Measurements from ENCODE around the gene MMRN2.
A peak's percentile ranks its signal among the peaks of the same experiment; 100 is the strongest.

Gene MMRN2

DNA sequence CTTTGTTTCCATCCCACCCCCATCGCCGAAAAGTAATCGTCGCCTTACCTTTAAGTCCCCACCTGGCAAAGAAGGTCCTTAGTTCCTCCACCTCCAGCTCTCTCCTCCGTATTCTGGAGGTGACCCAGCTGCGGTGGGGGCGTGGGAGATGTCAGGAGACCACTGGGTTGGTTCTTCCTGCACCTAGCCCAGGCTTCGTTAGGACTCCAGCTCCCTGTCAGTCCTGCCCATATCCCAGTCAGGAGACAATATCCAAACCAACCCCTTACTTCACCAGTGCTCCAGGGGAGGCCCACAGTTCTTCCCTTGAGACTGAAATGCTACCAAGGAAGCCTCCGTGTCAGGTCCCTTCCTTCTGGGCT is 11.6 kb upstream of the MMRN2 start:
- no peak for DNase-seq

DNA sequence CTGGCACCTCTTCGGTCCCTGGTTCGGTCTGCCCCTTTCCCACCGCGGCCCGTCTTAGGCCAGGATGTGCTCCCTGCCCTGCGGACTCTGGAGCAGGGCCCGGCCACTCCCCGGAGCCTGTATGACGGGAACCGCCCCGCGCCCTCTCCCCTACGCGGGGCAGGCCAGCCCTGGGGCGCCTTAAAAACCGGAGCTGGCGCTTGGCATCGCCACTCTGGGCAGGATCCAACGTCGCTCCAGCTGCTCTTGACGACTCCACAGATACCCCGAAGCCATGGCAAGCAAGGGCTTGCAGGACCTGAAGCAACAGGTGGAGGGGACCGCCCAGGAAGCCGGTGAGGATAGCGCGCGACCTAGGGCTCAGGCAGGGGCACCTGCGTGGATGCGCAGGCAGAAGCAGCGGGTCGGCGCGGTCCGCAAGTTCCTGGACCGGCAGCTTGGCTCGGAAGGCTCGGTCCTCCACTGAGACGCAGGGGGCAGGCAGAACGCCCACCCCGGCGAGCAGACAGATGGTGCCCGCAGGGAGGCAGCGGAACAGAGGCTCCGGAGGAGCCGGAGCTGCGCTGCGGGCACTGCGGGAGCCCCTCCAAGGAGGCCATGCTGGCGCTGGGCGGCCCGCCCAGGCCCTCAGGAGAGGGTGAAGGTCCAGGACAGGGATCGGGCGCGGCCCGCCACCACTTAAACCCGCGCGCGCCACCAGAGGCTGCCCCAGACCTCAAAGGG is 11.0 kb upstream of the MMRN2 start, which contains the start of gene ADIRF:
Gene ADIRF, plus strand, starts transcription at position 212 of the 723 bp plus-strand sequence. Its CDS starts 63 bp downstream, at position 275.
- DNase-seq: no peak

DNA sequence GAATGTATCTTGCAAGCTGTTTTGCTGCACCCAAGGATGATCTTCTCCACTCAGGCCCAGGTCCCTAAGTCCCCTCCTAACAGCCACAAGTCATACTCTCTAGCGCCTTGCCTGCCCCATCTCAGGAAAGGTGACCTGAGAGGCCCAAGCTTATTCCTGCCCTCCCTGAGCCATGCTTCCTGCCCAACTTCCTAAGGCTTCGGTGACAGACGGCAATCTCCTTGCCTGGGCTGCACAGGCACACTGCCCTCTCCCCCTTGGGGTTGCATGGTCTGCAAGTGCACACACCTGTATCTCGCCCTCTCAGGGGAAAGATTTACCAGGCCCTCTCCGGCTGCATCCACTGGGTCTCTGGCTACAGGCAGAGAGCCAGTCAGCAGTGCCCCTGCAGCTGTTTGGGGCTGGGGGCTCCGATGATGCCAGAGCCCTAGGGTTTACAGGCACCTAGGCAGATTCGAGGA is 10.1 kb upstream of the MMRN2 start:
- no peak for DNase-seq

DNA sequence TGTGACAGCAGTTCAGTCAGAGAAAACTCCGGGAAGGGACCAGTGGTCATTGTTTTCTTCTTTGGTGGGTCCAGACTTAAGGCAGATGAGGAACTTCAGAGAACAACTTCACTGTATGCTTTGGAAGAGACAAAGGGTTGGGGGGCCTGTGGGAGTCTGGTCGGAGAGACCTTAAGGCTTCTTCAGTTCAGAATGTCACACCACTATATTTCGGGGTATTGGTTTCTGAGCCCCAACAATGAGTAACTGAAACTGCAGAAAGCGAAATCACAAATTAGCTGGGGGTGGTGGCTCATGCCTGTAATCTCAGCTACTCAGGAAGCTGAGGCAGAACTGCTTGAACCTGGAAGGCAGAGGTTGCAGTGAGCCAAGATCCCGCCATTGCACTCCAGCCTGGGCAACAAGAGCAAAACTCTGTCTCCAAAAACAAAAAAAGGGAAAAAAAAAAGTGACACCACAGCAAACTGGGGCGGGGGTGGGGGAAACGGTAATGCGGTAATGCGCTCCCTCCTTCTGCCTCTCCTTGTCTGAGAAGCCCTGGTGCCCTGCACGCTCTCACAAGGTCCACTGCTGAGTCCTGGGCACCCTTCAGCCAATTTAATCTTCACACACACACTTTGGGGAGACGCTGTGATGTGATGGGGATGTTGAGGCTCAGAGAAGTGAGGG is 8.7 kb upstream of the MMRN2 start:
- no peak for DNase-seq

DNA sequence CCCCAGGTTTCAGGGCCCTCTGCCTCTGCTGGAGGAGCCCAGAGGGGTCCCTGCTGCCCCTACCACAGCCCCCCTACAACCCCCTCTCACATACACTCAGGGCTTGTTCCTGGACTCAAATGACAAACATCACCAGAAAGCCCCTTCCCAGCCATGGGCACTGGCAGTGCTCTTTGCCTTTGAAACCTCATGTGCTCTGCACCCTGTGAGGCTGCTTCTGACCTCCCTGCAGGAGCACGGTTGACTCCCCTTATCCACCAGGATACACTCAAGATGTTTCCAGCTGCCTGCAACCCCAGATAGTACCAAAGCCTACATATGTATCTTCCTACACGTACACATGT is 7.4 kb upstream of the MMRN2 start:
- no peak for DNase-seq

DNA sequence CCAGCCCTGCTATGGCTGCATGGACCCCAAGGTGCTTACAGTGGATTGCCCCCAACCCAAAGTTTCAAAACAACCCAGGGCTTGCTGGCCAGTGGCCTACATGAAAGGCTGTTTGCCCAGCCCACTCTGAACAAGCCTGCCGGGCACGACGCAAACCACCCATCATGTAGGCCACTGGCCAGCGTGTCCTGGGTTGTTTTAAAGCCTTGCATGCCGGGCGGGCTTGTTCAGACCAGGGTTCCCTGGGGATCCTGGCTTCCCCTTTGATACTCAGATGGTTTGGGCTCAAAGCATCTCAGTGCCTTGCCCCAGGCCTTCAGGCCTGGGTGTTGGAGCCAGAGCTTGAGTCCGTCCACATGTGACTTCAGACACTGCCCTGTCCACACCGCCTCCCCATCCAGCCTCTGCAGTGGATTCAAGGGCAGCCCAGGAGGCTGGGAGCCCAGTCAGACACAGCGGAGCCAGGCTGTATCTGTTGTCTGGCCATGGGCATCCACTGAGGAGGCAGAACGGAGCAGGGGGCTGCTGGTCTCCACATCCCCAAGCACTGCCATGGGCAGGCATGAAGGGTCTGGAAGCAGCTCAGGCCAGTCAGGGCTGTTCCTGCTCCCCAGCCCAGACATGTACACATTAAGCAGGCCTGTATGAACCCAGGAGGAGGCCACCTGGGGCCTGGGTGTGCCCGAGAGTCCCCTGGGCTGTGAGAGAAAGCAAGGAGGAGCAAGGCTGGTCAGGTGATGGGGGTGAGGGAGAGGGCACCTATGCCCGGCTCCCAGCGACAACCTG is 6.8 kb upstream of the MMRN2 start:
- no peak for DNase-seq

DNA sequence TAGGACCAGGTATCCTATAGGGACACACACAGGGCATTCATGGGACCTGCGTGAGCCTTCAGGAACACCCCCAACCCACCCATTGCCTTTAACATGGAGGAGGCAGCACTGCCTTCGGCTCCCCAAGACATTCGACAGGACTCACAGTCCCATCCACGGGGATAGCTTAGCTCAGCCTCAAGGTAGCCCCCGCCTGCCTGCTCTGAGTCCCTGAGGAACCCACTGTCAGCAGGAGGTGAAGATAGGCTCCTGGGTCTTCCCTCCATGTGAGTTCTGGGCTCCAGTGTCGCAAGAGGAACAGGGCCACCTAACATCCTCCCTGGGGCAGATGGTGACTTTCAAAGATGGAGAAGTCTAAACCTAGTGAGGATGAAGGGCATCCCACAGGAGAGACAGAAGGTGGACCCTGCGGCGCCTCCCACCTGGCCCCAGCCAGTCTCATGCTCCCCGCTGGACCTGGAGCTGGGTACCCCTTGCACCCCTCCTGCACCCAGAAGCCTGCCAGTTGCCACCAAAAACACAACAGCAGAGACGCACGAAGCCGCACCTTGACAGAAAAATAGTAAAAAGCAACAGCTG is 6.0 kb upstream of the MMRN2 start:
- DNase-seq: no peak

DNA sequence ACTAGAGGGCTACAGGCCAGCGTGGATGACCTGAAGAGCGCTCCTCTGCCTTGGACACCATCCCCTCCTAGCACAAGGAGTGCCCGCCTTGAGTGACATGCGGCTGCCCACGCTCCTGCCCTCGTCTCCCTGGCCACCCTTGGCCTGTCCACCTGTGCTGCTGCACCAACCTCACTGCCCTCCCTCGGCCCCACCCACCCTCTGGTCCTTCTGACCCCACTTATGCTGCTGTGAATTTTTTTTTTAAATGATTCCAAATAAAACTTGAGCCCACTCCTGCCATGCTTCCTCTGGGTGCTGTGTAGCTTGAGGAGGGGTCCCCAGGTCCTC is 5.5 kb upstream of the MMRN2 start:
- no peak for DNase-seq

DNA sequence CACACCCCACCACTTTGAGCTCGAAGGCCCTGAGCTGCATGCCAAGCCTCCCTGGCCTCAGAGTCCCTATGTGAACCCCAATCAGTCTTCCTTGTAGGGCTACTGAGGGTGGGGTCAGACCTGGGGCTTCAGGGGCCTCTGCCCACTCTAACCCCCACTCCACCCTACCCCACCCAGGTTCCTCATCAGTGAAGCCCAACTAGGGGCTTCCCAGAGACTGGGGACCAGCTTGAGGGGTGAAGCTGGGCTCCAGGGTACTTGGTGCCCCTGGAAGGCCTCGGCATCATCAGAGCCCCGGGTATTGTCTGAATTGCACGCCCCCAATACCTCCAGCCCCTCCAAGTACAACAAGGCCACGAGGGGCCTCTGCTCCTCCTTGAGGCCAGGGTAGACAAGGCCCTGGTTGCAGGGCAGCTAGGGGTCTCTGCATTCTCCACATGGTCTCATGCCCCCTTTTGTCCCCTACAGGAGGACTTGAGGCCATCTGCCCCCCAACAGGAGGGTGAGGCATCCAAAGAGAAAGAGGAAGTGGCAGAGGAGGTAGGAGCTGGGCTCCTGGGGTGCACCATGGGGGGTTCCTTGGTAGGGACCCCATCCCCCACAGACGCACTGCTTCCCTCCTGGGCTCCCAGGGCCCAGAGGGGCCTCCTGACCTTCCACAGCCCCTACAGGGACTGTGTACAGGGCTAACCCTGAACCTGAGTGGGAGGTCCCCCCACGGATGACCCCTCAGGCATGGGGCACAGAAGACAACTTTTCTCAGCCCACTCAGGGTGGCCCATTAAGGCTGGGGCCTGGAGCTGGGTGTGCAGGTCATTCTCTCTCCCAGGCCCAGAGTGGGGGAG is 4.9 kb upstream of the MMRN2 start:
- DNase-seq: no peak

DNA sequence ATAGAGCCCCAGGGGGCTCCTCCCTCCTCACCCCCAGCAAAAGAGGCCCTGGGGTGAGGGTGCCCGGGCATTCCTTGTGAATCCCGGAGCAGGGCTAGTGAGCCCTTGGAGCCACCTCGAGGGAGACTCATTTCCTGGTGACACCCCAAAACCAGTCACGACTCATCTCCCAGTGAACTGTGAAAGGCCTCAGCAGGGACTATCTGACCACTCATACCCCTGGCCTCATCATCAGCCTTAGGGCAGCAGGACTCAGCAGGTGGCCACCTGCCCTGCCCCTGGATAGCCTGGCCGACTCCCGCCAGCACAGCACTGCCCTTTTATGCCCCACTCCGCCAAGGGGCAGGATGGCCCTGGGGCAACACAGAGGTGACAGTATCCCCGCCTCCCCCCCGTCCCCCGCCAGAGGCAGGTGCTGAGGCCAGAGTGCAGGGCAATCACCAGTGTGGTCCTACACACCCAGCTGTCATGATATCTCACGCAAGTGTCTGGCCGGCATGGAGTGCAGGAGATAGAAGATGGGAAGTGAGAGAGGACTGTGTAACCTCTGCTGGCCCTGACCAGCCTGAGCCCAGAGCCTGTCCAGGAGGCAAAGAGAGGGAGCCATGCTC is 4.2 kb upstream of the MMRN2 start:
- DNase-seq: peak; percentile 25

DNA sequence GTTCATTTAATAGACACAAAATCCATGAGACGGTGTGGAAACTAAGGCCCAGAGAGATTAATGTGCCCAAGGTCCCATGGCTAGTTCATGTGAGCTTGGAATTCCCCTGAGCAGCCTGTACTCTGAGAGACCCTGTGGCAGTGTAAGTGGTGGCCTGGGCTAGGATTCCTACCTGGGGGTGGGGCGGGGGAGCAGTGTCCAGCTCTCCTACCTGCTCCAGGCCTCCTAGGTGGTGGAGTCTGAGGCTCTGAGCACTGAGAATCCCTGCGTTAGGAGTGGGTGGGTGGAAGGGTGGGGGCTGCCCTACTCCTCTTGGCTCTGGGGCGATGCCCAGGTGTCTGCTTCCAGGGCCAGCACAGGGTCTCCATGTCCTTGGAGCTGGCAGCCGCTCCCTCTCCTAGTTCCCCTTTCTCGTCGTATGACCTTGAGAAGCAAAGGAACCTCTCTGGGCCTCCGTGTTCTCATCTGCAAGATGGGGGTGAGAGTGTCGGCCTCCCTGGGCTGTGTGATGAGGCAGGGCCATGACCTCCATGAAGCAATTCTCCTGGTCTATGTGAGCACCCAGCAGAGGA is 3.5 kb upstream of the MMRN2 start:
- DNase-seq: no peak

DNA sequence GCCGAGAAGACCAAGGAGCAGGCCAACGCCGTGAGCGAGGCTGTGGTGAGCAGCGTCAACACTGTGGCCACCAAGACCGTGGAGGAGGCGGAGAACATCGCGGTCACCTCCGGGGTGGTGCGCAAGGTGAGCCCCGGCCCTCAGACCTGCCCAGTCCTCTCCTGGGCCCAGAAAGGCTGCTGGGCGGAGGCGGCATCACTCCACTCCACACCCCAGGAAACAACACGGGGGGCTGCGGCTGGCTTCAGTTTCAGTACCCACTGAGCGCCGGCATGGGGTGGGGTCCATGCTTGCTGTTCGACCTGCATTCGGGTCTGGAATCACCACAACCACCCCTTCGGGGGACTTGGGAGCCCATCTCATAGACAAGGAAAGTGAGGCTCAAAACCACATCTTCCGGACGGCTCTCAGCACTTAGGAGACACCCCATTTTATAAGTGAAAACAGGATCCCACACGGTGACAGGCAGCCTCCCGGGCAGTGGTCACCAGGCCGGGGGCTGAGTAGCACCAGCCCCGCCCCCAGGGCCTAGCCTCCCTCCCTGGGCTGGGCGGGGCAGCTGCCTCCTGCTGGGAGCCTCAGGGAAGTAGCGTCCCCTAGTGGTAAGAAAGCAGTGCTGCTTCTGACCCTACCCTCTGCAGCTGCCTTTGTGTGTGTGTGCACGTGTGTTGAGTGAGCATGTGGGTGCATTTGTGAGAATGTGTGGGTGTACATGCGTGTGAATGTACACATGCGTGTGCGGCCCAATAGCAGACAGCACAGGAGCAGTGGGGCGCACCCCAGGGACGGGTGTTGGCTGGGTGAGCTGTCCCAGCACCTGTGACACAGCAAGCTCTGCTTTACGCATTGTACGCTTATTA is 2.8 kb upstream of the MMRN2 start:
- DNase-seq: peak; percentile 33

DNA sequence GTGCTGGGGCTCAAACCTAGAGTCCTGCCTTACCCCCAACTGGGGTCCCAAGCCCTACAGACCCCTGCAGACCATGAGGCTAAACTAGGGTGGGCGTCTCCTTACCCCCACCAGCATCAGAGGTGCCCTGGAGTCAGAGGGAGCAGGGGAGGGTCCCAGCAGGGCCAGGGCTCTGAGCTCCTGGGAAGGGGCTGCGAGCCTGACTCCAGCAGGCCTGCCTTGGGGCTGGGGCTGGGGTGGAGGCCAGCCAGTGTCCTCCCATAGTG is 2.3 kb upstream of the MMRN2 start:
- DNase-seq: no peak

DNA sequence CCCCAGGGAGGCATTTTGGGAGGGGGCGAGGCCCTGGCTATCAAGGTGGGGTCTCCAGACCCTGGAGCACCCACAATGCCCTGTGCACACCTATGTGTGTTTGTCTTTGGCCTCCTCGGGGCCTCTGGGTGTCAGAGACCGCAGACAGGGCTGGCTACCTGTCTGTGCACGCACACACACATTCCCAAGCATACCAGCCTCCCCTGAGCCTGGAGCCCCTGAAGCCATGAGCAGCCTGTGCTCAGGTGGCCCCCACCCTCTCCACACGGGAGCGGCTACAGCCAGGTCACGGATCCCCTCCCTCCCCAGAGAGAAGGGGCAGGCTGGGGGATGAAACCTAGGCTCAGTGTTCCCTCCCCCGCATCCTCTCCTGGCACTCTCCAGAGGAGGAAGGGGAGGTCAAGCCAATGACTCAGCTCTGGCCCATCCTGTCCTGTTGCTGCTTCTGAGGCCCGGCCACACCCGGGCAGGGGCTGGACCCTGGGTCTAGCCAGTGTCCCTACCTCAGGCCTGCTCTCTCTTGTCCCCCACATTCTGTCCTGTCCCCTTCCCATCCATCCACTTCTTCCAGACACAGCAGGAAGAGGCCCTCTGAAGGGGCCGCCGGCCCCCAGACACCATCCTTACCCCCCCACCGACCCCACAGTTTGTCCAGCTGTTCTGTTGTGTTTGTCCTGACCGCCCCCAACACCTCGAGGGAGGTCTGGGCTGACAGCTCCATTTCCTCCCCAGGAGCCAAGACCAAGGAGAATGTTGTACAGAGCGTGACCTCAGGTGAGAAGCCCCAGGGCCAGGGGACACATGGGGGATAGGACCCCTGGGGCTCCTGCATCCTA is 1.7 kb upstream of the MMRN2 start:
- DNase-seq: no peak

DNA sequence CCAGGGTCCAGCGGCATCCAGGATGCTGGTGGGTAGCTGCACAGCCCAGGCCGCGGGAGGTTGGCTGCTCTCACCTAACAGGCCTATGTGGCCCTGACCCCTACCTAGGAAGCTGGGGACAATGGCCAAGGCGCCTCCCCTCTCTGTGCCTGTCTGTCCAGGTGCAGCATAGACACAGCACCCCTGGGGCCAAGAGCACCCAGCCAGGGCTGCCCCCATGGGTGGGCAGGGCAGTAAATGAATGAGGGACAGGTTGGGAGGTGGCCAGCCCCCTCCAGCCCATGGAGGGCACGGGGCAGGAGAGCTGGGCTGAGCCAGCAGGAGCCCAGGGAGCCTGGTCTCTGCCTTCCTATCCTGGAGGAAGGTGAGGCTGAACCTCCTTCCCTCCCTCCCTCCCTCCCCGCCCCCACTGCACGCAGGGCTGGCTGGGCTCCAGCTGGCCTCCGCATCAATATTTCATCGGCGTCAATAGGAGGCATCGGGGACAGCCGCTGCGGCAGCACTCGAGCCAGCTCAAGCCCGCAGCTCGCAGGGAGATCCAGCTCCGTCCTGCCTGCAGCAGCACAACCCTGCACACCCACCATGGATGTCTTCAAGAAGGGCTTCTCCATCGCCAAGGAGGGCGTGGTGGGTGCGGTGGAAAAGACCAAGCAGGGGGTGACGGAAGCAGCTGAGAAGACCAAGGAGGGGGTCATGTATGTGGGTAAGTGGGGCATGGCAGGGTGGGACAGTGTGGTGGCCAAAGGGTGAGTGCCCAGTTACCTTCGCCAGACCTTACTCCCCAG is 893 bp upstream of the MMRN2 start, which contains the start of gene SNCG:
Gene SNCG, plus strand, starts transcription at position 484 of the 785 bp plus-strand sequence. Its CDS starts 99 bp downstream, at position 583.
- DNase-seq: no peak

DNA sequence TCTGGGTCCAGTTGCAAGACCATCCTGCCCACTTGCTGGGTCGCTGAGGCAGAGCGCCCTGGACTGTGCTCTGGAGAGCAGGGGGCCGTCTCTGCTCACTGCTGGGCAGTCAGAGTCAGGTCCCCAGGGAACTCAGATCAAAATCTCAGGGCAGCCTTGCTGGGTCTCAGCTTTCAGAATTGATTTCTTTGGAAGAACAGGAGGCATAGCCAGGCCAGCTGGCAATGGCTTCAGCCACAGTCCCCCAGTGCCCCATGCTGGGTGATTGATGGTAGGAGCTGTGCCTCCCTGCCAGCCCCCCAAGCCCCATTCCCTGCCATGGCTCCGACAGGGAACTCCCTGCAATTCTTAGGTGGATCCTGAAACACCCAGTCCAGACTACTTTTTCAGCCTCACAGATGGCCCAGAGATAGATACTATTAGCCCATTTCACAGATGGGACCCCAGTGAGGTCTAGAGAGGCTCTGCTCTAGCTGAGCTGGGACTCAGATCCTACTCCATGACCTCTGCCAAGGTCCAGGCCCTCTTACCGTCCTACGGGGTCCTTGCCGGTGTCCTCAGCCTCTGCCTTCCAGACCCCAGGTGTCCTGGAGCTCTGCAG is 467 bp downstream of the MMRN2 start:
- DNase-seq: no peak

DNA sequence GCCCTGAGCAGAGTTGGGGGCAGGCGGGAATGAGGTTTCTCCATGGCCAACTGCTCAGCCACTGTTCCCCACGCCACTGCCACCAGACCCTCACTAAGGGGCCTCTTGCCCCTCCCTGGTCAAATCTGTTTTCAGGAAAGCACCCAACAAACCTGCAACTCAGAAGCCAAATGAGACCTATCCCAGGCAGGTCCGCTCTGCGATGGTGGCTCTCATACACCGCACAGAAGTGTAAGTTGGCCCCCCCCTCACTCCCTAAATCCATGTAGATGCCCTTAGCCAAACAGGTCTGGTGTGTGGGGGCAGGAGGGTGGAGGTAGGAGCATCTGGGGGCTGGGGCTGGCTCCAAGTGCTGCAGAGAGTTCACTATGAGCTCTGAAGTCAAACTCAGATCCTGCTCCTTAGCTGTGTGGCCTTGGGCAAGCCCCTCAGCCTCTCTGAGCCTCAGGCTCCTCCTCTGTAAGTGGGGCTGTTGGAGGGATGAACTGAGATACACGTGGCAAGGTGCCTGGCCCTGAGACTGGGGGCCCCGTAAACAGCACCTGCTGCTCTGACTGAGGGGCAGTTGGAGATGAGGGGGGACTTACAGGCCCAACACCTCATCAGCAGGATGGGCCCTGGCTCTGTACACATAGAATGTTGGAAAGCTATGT is 1.1 kb downstream of the MMRN2 start:
- no peak for DNase-seq

DNA sequence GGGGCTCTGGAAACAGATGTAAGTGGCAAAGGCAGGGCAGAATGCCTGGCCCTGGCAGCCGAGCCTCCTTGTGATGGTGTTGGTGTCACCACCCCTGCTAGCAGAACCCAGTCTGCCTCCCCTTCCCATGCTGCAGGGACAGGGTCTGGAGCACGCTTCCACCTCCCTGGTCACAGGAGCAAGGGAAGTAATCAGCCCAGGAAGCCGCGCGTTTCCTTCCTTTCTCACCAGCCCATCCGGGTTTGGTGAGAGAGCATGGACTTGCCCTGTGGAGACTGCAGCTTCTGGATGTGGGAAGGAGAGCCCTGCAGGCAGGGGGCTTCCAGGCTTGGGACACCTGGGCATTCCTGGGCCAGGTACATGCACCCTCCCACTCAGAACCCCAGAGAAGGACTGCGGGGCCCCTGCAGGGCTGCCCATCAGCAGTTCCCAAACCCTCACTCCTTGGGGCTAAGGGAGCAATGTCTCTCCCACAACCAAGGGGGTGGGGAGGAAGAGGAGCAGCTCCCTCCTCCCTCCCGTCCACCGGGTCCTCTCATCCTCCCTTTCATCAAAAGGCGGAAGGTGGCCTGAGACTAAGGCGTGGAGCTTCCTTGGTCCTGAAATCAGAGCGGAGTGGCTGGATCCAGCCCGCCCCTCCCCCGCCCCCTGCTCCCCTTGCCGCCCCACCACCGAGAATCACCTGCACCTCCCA is 1.8 kb downstream of the MMRN2 start:
- DNase-seq: no peak
